Panc1 (cell line): Measurements from ENCODE around the gene INPP5K.

Source experiments
- POLR2AphosphoS5 ChIP-seq: IDR thresholded peaks from 2 replicates; pipeline ENCODE4 v1.6.1; 2012; ENCODE audit warnings: mild to moderate bottlenecking, low read depth, low read length, moderate library complexity
- TCF7L2 ChIP-seq: IDR thresholded peaks from 2 replicates; pipeline ENCODE4 v1.6.1; 2011; ENCODE audit warnings: mild to moderate bottlenecking, low read depth, low read length, inconsistent platforms
- TF ChIP-seq, protein P1 (sequence below): fragments of 450-650 bp; IDR thresholded peaks from 2 replicates; pipeline ENCODE4 v1.5.1; 2017; ENCODE audit warnings: mild to moderate bottlenecking
- TF ChIP-seq, protein P2 (sequence below), 2 experiments: IDR thresholded peaks; 2 replicates each; pipeline ENCODE4 v1.6.1; 2011 to 2012; ENCODE audit warnings: low read depth in 2 of 2, control low read depth in 1 of 2, low read length in 1 of 2, mild to moderate bottlenecking in 1 of 2, moderate library complexity in 1 of 2; ENCODE audit not compliant: insufficient read depth in 1 of 2

DNA sequence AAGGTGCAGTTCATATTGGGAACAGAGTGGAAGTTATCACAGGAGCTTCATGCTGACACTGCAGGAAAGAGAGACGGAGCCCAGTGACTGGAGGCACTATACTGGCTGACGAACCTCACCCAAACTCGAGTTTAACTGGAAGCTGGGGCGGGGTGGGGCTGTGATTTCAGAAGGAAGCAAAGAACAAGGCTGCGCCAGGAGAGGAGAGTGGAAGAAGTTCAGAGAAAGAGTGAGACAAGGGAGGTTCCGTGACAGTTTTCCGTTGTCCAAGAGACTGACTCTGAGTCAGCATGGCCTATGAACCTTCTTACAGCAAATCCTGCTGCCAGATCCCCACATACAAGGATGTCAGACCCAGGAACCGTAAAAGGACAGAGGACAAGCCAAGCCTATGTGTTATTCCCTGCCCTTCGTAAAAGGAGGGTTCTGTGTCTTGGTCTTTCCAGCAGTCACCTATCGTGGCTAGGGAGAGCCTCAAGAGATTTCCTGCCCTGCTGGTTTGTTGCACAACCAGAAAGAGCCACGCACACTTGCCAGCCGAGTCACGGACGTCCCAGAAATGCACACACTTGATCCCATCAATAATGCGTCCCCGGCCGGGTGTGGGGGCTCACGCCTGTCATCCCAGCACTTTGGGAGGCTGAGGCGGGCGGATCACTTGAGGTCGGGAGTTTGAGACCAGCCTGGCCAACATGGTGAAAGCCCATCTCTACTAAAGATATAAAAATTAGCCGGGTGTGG is 41.1 kb upstream of the INPP5K start:
- TF ChIP-seq, protein P1, sequence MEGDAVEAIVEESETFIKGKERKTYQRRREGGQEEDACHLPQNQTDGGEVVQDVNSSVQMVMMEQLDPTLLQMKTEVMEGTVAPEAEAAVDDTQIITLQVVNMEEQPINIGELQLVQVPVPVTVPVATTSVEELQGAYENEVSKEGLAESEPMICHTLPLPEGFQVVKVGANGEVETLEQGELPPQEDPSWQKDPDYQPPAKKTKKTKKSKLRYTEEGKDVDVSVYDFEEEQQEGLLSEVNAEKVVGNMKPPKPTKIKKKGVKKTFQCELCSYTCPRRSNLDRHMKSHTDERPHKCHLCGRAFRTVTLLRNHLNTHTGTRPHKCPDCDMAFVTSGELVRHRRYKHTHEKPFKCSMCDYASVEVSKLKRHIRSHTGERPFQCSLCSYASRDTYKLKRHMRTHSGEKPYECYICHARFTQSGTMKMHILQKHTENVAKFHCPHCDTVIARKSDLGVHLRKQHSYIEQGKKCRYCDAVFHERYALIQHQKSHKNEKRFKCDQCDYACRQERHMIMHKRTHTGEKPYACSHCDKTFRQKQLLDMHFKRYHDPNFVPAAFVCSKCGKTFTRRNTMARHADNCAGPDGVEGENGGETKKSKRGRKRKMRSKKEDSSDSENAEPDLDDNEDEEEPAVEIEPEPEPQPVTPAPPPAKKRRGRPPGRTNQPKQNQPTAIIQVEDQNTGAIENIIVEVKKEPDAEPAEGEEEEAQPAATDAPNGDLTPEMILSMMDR: no peak
- TF ChIP-seq, protein P2, sequence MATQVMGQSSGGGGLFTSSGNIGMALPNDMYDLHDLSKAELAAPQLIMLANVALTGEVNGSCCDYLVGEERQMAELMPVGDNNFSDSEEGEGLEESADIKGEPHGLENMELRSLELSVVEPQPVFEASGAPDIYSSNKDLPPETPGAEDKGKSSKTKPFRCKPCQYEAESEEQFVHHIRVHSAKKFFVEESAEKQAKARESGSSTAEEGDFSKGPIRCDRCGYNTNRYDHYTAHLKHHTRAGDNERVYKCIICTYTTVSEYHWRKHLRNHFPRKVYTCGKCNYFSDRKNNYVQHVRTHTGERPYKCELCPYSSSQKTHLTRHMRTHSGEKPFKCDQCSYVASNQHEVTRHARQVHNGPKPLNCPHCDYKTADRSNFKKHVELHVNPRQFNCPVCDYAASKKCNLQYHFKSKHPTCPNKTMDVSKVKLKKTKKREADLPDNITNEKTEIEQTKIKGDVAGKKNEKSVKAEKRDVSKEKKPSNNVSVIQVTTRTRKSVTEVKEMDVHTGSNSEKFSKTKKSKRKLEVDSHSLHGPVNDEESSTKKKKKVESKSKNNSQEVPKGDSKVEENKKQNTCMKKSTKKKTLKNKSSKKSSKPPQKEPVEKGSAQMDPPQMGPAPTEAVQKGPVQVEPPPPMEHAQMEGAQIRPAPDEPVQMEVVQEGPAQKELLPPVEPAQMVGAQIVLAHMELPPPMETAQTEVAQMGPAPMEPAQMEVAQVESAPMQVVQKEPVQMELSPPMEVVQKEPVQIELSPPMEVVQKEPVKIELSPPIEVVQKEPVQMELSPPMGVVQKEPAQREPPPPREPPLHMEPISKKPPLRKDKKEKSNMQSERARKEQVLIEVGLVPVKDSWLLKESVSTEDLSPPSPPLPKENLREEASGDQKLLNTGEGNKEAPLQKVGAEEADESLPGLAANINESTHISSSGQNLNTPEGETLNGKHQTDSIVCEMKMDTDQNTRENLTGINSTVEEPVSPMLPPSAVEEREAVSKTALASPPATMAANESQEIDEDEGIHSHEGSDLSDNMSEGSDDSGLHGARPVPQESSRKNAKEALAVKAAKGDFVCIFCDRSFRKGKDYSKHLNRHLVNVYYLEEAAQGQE (IDR thresholded peaks at IDR 0.05; ENCODE audit: insufficient read depth in 1 of 2, low read depth in 2 of 2, low read length in 1 of 2): no peak
- no peak for TF ChIP-seq POLR2AphosphoS5
- no peak for TF ChIP-seq TCF7L2
